ENCODE results near the gene KANSL1.

KANSL1 gene

DNA sequence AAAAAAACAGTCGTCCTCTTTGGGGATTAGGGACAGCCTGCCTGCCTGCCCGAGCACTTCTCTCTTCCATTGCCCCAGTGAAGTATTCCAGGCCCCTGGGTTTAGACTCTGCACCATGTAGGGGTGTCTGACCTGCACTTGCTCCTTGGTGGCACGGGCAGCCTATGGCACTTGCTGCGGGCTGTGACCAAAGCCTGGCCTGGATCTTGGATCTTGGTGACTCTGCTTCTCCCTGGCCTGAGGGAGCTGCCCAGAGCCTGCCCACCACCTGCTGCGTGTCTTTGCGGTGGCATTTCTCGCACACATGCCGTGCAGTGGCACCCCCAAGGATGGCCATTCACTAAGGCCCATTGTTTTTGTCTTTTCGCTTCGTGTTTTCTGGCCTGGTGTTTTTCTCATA is 200.3 kb downstream of the KANSL1 start:
- Histone ChIP-seq H3K27ac (ENCODE audit: low read depth, low read length) (no peak overlapping the region), H3K27me3 (ENCODE audit: control insufficient read depth in 1 of 2, insufficient read depth in 2 of 2, low read length in 2 of 2) (no peaks in the 10 kb centered on the region), H3K9me3 (ENCODE audit: control insufficient read depth in 1 of 2, low read length in 2 of 2) (no peaks in the 10 kb centered on the region), H3K4me3 (ENCODE audit: low read depth in 1 of 2, low read length in 2 of 2) (no peak overlapping the region), H3K4me1 (ENCODE audit: control insufficient read depth in 1 of 2, insufficient read depth in 2 of 2, low read length in 2 of 2) (no peaks in the 10 kb centered on the region), H3K9ac (ENCODE audit: low read depth in 1 of 2, low read length in 2 of 2) (no peak overlapping the region), H3K36me3 (ENCODE audit: control insufficient read depth in 1 of 2, insufficient read depth in 2 of 2, low read length in 2 of 2) (no peaks in the 10 kb centered on the region)

DNA sequence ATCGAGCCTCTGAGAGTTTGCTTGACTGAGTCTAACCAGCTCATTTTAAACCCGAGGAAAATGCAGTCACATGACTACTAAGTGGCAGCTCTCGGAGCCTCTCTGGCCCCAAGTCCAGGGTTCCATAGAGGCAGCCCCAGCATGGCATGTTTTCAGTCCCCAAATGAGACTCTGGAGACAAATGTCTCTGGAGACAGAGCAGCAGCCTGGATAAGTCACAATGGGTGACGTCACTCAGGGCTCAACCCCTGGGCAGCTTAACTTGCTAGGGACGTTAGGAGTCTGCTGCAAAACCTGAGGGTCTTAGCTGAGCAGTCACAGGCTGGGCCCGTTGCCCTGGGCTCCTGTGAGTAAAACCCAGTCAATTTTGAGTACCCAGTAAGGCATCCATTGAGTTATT is 201.1 kb downstream of the KANSL1 start:
- H3K9me3 ChIP-seq (ENCODE audit: control insufficient read depth in 1 of 2, low read length in 2 of 2), result no peaks in the 10 kb centered on the region
- H3K36me3 ChIP-seq (ENCODE audit: control insufficient read depth in 1 of 2, insufficient read depth in 2 of 2, low read length in 2 of 2), result no peaks in the 10 kb centered on the region
- no peak overlapping the region for H3K4me3 ChIP-seq (ENCODE audit: low read depth in 1 of 2, low read length in 2 of 2)
- H3K27me3 ChIP-seq (ENCODE audit: control insufficient read depth in 1 of 2, insufficient read depth in 2 of 2, low read length in 2 of 2), result no peaks in the 10 kb centered on the region
- no peaks in the 10 kb centered on the region for H3K4me1 ChIP-seq (ENCODE audit: control insufficient read depth in 1 of 2, insufficient read depth in 2 of 2, low read length in 2 of 2)
- H3K27ac ChIP-seq (ENCODE audit: low read depth, low read length), result no peak overlapping the region
- no peak overlapping the region for H3K9ac ChIP-seq (ENCODE audit: low read depth in 1 of 2, low read length in 2 of 2)

DNA sequence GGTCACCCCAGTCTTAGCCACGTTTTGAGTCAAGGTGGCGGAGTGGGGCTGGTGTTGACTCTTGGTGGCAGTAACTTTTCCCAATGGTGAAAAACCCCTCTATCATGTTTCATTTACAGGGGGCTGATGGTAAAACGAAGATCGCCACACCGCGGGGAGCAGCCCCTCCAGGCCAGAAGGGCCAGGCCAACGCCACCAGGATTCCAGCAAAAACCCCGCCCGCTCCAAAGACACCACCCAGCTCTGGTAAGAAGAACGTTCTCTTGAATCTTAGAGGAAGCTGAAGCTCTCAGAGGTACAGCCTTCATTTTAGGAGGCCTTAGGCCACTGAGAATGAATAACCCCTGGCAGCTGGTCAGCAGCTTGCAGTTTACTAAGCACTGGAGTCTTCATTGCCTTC is 201.9 kb downstream of the KANSL1 start:
- Histone ChIP-seq H3K36me3 (ENCODE audit: control insufficient read depth in 1 of 2, insufficient read depth in 2 of 2, low read length in 2 of 2) (no peaks in the 10 kb centered on the region), H3K27ac (ENCODE audit: low read depth, low read length) (no peak overlapping the region), H3K4me1 (ENCODE audit: control insufficient read depth in 1 of 2, insufficient read depth in 2 of 2, low read length in 2 of 2) (no peaks in the 10 kb centered on the region), H3K9ac (ENCODE audit: low read depth in 1 of 2, low read length in 2 of 2) (no peak overlapping the region), H3K27me3 (ENCODE audit: control insufficient read depth in 1 of 2, insufficient read depth in 2 of 2, low read length in 2 of 2) (no peaks in the 10 kb centered on the region), H3K9me3 (ENCODE audit: control insufficient read depth in 1 of 2, low read length in 2 of 2) (no peaks in the 10 kb centered on the region), H3K4me3 (ENCODE audit: low read depth in 1 of 2, low read length in 2 of 2) (no peak overlapping the region)

DNA sequence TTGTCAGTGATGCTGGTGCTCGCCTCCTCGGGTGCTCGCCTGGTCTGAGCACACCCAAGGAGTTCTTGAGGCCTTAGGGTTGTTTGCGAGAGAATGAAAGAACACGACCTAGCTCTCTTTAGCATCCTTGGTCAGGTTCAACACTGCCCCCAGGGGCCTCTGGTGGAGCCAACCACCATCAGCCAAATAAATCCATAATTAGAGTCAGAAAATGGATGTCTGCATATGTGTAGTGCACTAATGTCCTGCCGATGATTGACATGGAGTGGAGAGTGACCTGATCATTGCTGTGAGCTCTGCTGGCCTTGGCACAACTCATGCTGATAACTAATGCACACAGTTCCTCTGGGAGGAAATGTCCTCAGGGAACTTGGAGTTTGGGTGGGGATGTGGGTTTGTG is 202.3 kb downstream of the KANSL1 start:
- Histone ChIP-seq H3K27ac (ENCODE audit: low read depth, low read length) (no peak overlapping the region), H3K4me3 (ENCODE audit: low read depth in 1 of 2, low read length in 2 of 2) (no peak overlapping the region), H3K27me3 (ENCODE audit: control insufficient read depth in 1 of 2, insufficient read depth in 2 of 2, low read length in 2 of 2) (no peaks in the 10 kb centered on the region), H3K36me3 (ENCODE audit: control insufficient read depth in 1 of 2, insufficient read depth in 2 of 2, low read length in 2 of 2) (no peaks in the 10 kb centered on the region), H3K9me3 (ENCODE audit: control insufficient read depth in 1 of 2, low read length in 2 of 2) (no peaks in the 10 kb centered on the region), H3K4me1 (ENCODE audit: control insufficient read depth in 1 of 2, insufficient read depth in 2 of 2, low read length in 2 of 2) (no peaks in the 10 kb centered on the region), H3K9ac (ENCODE audit: low read depth in 1 of 2, low read length in 2 of 2) (no peak overlapping the region)

DNA sequence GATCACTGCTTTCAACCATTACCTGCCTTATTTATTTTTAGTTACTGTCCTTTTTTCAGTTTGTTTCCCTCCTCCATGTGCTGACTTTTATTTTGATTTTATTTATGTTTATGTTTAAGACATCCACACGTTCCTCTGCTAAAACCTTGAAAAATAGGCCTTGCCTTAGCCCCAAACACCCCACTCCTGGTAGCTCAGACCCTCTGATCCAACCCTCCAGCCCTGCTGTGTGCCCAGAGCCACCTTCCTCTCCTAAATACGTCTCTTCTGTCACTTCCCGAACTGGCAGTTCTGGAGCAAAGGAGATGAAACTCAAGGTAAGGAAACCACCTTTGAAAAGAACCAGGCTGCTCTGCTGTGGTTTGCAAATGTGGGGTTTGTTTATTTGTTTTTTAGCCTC is 203.5 kb downstream of the KANSL1 start:
- Histone ChIP-seq H3K4me3 (ENCODE audit: low read depth in 1 of 2, low read length in 2 of 2) (no peak overlapping the region), H3K9ac (ENCODE audit: low read depth in 1 of 2, low read length in 2 of 2) (no peak overlapping the region), H3K36me3 (ENCODE audit: control insufficient read depth in 1 of 2, insufficient read depth in 2 of 2, low read length in 2 of 2) (no peaks in the 10 kb centered on the region), H3K4me1 (ENCODE audit: control insufficient read depth in 1 of 2, insufficient read depth in 2 of 2, low read length in 2 of 2) (no peaks in the 10 kb centered on the region), H3K27ac (ENCODE audit: low read depth, low read length) (no peak overlapping the region), H3K27me3 (ENCODE audit: control insufficient read depth in 1 of 2, insufficient read depth in 2 of 2, low read length in 2 of 2) (no peaks in the 10 kb centered on the region), H3K9me3 (ENCODE audit: control insufficient read depth in 1 of 2, low read length in 2 of 2) (no peaks in the 10 kb centered on the region)

DNA sequence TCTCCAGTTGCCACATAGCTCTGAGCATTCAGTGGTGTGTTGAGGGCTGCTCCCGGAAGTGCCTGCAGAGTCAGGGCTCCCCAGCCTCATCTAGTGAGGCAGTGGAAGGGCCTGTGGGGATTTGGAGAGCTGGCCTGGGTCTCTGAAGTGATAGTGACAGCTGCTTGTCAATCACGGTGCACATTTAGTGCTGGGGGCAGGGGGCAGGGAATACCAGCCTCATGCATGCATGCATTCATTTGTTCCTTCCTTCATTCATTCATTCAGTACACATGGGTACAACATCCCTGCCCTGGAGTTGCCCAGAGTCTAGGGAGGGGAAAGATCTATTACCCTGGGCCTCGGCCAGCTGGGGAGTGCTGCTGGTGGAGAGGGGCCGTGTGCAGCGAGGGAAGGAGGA is 205.5 kb downstream of the KANSL1 start:
- H3K36me3 ChIP-seq (ENCODE audit: control insufficient read depth in 1 of 2, insufficient read depth in 2 of 2, low read length in 2 of 2), result no peaks in the 10 kb centered on the region
- no peak overlapping the region for H3K27ac ChIP-seq (ENCODE audit: low read depth, low read length)
- H3K27me3 ChIP-seq (ENCODE audit: control insufficient read depth in 1 of 2, insufficient read depth in 2 of 2, low read length in 2 of 2), result no peaks in the 10 kb centered on the region
- H3K4me3 ChIP-seq (ENCODE audit: low read depth in 1 of 2, low read length in 2 of 2), result no peak overlapping the region
- H3K9me3 ChIP-seq (ENCODE audit: control insufficient read depth in 1 of 2, low read length in 2 of 2), result no peaks in the 10 kb centered on the region
- no peaks in the 10 kb centered on the region for H3K4me1 ChIP-seq (ENCODE audit: control insufficient read depth in 1 of 2, insufficient read depth in 2 of 2, low read length in 2 of 2)
- no peak overlapping the region for H3K9ac ChIP-seq (ENCODE audit: low read depth in 1 of 2, low read length in 2 of 2)

DNA sequence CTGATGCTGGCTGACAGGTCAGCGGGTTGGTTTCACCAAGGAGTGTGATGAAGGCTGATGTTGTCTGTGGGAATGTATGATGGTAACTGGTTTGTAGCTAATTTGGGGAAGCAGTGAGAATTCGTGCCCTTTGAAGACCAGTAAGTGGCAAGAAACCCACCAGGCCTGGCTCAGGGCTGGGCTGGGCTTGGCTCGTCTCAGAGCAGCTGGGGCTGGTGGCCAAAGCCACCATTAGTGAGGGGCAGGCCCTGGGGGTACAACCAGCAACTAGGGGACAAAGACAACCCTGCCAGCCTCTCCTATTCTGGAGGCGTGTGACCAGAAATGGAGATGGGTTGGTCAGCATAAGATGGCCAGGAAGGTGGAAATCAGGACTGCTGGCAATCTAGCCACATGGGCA is 207.2 kb downstream of the KANSL1 start:
- Histone ChIP-seq H3K27ac (ENCODE audit: low read depth, low read length) (no peak overlapping the region), H3K9ac (ENCODE audit: low read depth in 1 of 2, low read length in 2 of 2) (no peak overlapping the region), H3K27me3 (ENCODE audit: control insufficient read depth in 1 of 2, insufficient read depth in 2 of 2, low read length in 2 of 2) (no peaks in the 10 kb centered on the region), H3K4me1 (ENCODE audit: control insufficient read depth in 1 of 2, insufficient read depth in 2 of 2, low read length in 2 of 2) (no peaks in the 10 kb centered on the region), H3K36me3 (ENCODE audit: control insufficient read depth in 1 of 2, insufficient read depth in 2 of 2, low read length in 2 of 2) (no peaks in the 10 kb centered on the region), H3K4me3 (ENCODE audit: low read depth in 1 of 2, low read length in 2 of 2) (no peak overlapping the region), H3K9me3 (ENCODE audit: control insufficient read depth in 1 of 2, low read length in 2 of 2) (no peaks in the 10 kb centered on the region)

DNA sequence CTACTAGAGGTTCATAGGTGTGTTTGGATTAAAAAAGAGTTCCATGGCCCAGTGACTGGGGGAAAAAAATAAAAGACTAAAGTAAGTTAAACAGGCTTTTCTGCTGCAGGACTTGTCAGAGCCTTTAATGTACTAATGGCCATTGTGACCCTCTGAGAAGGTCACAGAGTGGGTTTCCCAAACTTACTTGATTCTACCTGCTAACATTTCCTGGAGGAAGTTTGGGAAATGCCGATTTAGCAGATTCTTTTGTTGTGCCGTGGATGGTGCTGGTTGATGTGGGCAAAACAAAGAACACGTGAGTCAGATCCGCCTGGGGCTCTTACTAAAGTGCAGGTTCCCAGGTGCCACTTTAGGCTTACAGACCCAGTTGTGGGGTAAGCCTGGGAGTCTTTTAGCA is 207.8 kb downstream of the KANSL1 start:
- no peaks in the 10 kb centered on the region for H3K4me1 ChIP-seq (ENCODE audit: control insufficient read depth in 1 of 2, insufficient read depth in 2 of 2, low read length in 2 of 2)
- H3K9ac ChIP-seq (ENCODE audit: low read depth in 1 of 2, low read length in 2 of 2), result no peak overlapping the region
- no peak overlapping the region for H3K27ac ChIP-seq (ENCODE audit: low read depth, low read length)
- no peaks in the 10 kb centered on the region for H3K27me3 ChIP-seq (ENCODE audit: control insufficient read depth in 1 of 2, insufficient read depth in 2 of 2, low read length in 2 of 2)
- no peaks in the 10 kb centered on the region for H3K36me3 ChIP-seq (ENCODE audit: control insufficient read depth in 1 of 2, insufficient read depth in 2 of 2, low read length in 2 of 2)
- H3K9me3 ChIP-seq (ENCODE audit: control insufficient read depth in 1 of 2, low read length in 2 of 2), result no peaks in the 10 kb centered on the region
- no peak overlapping the region for H3K4me3 ChIP-seq (ENCODE audit: low read depth in 1 of 2, low read length in 2 of 2)

DNA sequence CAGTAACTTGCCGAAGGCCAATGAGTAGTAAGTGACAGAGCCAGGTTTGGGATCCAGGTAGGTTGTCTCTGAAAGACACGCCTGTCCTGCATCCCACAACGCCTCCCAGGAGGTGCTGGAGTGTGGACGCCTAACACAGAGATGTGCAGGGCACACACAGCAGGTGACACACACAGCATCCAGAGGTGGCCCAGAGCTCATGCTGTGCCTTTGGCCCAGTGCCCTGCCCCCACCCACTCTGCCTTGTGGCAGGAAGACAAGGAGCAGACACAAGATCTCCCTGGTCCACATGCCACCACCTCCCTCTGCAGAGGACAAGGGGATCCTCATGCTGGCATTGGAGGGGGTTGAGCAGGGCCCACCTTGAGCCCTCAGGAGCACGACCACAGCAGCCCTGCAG is 208.9 kb downstream of the KANSL1 start:
- Histone ChIP-seq H3K27ac (ENCODE audit: low read depth, low read length) (no peak overlapping the region), H3K9me3 (ENCODE audit: control insufficient read depth in 1 of 2, low read length in 2 of 2) (no peaks in the 10 kb centered on the region), H3K27me3 (ENCODE audit: control insufficient read depth in 1 of 2, insufficient read depth in 2 of 2, low read length in 2 of 2) (no peaks in the 10 kb centered on the region), H3K4me3 (ENCODE audit: low read depth in 1 of 2, low read length in 2 of 2) (no peak overlapping the region), H3K4me1 (ENCODE audit: control insufficient read depth in 1 of 2, insufficient read depth in 2 of 2, low read length in 2 of 2) (no peaks in the 10 kb centered on the region), H3K9ac (ENCODE audit: low read depth in 1 of 2, low read length in 2 of 2) (no peak overlapping the region), H3K36me3 (ENCODE audit: control insufficient read depth in 1 of 2, insufficient read depth in 2 of 2, low read length in 2 of 2) (no peaks in the 10 kb centered on the region)

DNA sequence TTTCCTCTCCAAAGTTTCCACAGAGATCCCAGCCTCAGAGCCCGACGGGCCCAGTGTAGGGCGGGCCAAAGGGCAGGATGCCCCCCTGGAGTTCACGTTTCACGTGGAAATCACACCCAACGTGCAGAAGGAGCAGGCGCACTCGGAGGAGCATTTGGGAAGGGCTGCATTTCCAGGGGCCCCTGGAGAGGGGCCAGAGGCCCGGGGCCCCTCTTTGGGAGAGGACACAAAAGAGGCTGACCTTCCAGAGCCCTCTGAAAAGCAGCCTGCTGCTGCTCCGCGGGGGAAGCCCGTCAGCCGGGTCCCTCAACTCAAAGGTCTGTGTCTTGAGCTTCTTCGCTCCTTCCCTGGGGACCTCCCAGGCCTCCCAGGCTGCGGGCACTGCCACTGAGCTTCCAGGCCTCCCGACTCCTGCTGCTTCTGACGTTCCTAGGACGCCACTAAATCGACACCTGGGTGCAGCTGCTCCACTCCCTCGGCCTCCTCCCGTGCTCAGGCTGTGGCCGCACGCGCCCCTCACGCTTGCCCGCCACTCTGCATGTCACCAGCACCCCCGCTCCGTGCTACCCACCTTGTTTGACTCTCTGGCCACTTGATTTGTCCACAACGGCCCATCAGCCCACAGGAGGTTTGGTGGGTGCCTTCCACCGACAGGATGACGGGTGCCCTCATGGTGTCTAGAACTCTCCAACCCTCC is 209.5 kb downstream of the KANSL1 start:
- H3K36me3 ChIP-seq (ENCODE audit: control insufficient read depth in 1 of 2, insufficient read depth in 2 of 2, low read length in 2 of 2), result no peaks in the 10 kb centered on the region

More for the DNA sequence above, 209.5 kb downstream of the KANSL1 start:
- H3K27ac ChIP-seq (ENCODE audit: low read depth, low read length), result no peak overlapping the region
- H3K9me3 ChIP-seq (ENCODE audit: control insufficient read depth in 1 of 2, low read length in 2 of 2), result no peaks in the 10 kb centered on the region
- no peak overlapping the region for H3K9ac ChIP-seq (ENCODE audit: low read depth in 1 of 2, low read length in 2 of 2)
- no peak overlapping the region for H3K4me3 ChIP-seq (ENCODE audit: low read depth in 1 of 2, low read length in 2 of 2)
- H3K27me3 ChIP-seq (ENCODE audit: control insufficient read depth in 1 of 2, insufficient read depth in 2 of 2, low read length in 2 of 2), result no peaks in the 10 kb centered on the region
- no peaks in the 10 kb centered on the region for H3K4me1 ChIP-seq (ENCODE audit: control insufficient read depth in 1 of 2, insufficient read depth in 2 of 2, low read length in 2 of 2)

Data from duodenal mucosa (tissue), 2 donors.